ENCODE results near the gene ZNF649.

DNA sequence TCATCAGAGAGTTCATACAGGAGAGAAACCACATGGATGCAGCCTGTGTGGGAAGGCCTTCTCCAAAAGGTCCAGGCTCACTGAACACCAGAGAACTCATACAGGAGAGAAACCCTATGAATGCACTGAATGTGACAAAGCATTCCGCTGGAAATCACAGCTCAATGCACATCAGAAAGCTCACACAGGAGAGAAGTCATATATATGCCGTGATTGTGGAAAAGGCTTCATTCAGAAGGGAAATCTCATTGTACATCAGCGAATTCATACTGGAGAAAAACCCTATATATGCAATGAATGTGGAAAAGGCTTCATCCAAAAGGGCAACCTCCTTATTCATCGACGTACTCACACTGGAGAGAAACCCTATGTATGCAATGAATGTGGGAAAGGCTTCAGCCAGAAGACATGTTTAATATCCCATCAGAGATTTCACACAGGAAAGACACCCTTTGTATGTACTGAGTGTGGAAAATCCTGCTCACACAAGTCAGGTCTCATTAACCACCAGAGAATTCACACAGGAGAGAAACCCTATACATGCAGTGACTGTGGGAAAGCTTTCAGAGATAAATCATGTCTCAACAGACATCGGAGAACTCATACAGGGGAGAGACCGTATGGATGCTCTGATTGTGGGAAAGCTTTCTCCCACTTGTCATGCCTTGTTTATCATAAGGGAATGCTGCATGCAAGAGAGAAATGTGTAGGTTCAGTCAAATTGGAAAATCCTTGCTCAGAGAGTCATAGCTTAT, 40.2 kb upstream of the ZNF649 start:
- TF ChIP-seq, protein P1, sequence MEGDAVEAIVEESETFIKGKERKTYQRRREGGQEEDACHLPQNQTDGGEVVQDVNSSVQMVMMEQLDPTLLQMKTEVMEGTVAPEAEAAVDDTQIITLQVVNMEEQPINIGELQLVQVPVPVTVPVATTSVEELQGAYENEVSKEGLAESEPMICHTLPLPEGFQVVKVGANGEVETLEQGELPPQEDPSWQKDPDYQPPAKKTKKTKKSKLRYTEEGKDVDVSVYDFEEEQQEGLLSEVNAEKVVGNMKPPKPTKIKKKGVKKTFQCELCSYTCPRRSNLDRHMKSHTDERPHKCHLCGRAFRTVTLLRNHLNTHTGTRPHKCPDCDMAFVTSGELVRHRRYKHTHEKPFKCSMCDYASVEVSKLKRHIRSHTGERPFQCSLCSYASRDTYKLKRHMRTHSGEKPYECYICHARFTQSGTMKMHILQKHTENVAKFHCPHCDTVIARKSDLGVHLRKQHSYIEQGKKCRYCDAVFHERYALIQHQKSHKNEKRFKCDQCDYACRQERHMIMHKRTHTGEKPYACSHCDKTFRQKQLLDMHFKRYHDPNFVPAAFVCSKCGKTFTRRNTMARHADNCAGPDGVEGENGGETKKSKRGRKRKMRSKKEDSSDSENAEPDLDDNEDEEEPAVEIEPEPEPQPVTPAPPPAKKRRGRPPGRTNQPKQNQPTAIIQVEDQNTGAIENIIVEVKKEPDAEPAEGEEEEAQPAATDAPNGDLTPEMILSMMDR (IDR thresholded peaks at IDR 0.05): no peak
- no peak for TF ChIP-seq POLR2A (IDR thresholded peaks at IDR 0.05)
